HG02973 (cell line): Measurements from ENCODE around the gene ZMYM2.
"Not testable (repeated sequence)": the region's sequence is repeated elsewhere in the genome, so short reads cannot be mapped to it uniquely, and the experiment has no call there.

ENCODE experiments used
- ATAC-seq: cut with Tn5 transposase; IDR thresholded peaks from one replicate; pipeline ENCODE4 v1.9.1; 2021; ENCODE audit warnings: moderate library complexity; ENCODE audit not compliant: unreplicated experiment

The ZMYM2 gene

GRCh38 chr13:19958155-19959111, at the start of gene ZMYM2:
ZMYM2 (plus strand) TSS chr13:19958727; CDS start chr13:19993073, 34,346 bp downstream.
- peak; percentile 75 for ATAC-seq

DNA sequence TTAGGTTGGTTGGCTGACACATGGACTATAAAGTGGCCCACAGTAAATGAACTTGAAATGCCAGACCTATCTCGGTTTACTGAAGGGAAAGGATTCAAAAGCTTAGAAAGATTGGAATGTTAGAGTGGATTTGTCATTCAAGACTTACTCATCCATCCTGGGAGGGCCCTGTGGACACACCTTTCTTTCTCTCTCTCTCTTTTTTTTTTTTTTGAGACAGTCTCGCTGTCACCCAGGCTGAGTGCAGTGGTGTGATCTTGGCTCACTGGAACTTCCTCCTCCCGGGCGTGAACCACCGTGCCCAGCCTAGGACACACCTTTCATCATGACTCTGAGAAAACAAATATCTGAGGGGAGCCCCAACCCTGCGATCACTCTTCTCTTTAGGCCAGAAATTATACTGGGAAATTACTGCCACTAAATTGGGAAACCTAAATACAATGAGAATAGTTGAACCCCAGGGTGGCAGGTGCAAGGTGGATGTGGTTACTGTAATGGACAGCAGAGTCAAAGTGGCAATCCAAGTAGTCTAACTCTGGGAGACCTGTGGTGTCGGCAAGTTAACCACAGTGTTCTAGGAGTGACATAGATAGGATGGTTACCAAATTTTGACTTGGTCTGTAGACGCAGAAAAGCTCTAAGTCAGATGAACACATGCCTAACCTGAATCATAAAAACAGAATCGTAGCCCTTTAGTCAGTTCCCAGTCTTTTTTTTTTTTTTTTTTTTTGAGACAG, 48.0 kb upstream of the ZMYM2 start:
- no peak for ATAC-seq

GRCh38 chr13:19927117-19927748, 31.3 kb upstream of the ZMYM2 start:
- ATAC-seq: no peak

DNA sequence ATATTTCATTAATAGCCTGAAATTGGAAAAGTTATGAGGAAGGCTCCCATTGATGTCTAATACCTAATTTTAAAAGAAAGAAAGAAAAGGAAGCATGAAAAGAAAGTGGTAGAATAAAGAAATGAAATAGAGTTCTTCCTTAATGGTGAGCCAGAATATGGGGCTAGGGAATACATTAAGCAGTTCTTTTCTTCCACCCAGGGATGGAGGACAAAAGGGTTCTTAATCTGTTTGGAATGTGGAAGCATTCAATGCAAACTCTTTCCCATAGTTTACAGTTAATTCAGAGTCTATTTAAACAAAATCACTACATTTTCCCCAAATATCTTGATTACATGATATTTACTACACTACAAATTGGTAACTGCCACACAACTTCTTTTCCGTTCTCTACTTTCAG, 18.4 kb upstream of the ZMYM2 start:
- no peak for ATAC-seq

DNA sequence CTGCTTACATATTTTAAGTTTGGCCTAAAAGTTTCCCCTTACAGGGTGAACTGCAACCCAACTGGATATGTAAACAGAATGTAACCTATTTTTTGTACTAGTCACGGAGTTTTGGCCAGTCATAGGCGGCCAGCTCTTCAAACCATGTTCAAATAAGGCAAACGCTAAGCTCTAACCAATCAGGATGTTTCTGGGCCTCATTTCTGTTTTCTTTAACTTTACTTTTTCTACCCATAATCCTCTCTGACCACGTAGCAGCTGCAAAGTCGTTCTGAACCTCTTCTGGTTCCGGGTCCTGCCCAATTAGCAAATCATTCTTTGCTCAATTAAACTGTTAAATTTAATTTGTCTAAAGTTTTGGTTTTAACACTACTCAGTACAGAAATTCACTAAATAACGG, 8.2 kb upstream of the ZMYM2 start:
- no peak for ATAC-seq

GRCh38 chr13:19952850-19953249, 5.7 kb upstream of the ZMYM2 start:
- no peak for ATAC-seq

DNA sequence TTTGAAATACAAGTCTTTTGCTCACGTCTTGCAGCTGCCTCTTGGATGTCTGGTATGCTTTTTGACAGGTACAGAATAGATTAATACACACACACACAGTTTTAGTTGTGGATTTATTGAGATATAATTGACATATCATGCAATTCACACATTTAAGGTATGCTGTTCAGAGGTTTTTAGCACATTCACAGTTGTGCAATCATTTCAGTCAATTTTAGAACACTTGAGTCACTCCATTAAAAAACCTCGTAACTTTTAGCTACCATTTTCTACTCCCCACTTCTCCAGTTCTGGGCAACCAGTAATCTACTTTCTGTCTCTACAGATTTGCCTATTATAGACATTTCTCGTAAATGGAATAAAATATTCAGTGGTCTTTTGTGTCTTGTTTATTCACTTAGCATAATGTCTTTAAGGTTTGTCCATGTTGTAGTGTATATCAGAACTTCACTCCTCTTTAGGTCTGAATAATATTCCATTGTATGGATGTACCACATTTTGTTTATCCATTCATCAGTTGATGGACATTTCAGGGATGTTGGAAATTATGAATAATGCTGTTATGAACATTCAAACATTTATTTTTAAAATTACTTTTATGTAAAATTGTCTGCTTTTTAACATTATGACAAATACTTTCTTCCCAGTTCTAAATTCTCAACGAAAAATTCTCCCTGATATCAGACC, 2.5 kb upstream of the ZMYM2 start:
- no peak for ATAC-seq

DNA sequence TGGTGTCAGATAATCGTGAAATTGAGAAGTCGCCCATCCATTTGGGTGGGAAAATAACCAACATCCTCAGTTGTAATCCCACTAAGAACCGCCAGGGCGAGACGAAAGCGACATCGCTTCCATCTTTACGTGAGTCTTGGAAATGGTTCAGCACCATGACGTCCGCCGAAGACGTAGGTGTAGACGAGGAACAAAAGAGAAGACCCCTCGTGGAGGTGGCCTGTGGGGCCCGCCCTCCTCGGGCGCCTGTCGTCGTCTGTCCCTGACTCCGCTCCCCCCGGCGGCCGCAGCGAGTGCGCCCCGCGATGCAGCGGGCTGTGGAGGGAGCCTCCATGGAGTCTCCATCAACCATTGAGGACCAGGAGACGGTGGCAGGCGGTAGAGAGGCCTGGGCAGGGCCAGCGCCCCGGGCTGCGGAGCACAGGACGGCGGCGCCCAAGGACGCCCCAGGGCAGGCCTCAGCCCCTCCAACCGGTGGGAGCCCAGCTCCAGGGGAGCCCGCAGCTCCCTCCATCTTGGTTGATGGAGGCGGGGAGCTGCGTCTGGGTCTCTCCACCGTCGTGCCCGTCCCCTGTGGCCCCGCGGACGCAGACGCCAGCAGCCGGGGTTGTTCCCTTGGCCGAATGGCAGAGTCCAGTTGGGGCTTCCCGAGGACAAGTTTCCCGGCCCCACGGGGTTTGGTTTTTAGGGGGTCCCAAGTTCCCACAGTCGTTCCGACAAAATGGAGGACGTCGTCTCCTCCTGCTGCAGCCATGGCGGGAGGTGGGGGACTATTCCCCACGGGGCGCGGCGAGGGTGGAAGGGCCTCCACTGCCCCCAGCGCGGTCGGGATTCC, 990 bp upstream of the ZMYM2 start:
- peak; percentile 21 for ATAC-seq

DNA sequence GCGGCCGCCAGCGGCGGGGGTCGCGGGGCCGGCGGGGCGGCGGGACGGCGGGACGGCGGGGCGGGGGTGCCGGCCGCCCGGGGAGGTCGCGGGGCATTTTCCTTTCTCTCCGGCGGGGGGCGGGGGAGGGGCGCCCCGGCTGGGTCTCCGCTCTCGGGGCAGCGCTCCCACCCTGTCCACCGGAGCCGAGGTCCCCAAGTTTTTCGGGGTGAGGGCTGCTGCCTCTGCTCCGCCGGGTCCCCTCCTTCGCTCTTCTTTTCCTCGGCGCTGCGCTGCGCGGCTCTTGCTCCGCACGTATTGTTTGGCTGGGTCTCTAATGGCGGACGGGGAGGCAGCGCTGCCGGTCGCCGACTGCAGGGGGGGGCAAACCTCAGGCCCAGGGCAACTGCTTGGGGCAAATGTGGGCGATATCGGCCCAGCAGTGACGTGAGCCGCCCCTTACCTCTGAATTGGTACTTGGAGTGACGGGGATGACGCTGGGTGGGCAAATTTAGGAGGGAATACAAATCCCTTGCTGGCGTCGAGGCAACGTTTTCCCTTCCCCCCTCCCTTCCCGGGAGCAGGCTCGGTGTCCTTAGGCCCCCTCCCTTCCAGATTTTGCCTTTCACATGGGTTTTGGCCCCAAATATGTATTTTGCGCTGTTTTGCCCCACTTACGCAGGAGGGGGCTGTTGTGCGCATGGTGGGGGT, 759 bp downstream of the ZMYM2 start:
- ATAC-seq: peak; percentile 6

GRCh38 chr13:19959831-19960652, 1.5 kb downstream of the ZMYM2 start:
- peak; percentile 40 for ATAC-seq

- ATAC-seq: no peak
These were observed 2.1 kb downstream of the ZMYM2 start for GRCh38 chr13:19960653-19960976.

GRCh38 chr13:19961489-19961888, 3.0 kb downstream of the ZMYM2 start:
- ATAC-seq: no peak

GRCh38 chr13:19961924-19962323, 3.4 kb downstream of the ZMYM2 start:
- ATAC-seq: no peak

DNA sequence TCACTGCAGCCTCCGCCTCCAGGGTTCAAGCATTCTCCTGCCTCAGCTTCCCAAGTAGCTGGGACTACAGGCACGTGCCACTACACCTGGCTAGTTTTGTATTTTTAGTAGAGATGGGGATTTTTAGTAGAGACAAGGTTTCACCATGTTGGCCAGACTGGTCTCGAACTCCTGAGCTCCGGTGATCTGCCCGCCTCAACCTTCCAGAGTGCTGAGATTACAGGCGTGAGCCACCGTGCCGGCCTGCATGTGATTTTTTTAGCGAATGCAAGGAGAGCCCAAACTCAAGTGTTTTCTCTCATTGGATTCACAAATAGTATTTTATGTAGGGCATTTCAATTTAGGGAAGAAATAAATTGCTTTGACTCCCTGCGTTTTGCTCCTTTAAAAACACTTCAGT, 4.4 kb downstream of the ZMYM2 start:
- no peak for ATAC-seq

- peak; percentile 73 for ATAC-seq
These were observed 9.1 kb downstream of the ZMYM2 start for GRCh38 chr13:19967621-19968020.

GRCh38 chr13:19974498-19975009, 16.0 kb downstream of the ZMYM2 start:
- not testable (repeated sequence) for ATAC-seq

- no peak for ATAC-seq
These were observed 20.4 kb downstream of the ZMYM2 start for GRCh38 chr13:19978831-19979437.

DNA sequence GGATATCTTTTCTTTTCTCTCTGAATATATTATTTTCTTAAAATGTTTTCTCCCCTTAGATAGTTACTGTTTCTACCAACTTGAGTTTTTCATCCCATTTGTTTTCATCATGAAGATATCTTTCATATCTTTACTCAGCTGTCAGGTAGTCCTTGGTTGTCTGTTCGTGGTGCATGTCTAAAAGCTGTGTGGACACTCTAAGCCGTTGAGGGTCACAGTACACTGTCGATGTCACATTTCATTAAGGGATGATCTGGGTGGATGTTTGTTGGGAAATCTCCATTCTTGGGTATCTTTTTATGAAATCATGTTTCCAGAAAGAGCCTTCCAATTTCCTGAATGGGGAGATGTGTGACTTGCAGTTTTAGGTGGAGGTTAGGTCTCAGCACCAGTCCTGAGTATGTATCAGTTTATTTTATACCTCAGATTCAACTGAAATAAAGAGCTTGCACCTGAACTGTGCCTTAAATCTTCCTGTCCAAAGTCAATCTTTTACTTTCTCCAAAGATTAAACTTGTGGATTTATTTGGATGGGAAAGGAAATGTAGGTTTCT, 23.2 kb downstream of the ZMYM2 start:
- no peak for ATAC-seq
